ENCODE results near the gene NKAIN1. TPM values are rescaled to one million over a fixed set of nuclear protein-coding genes. Genes with fewer than 3 reads are reported as not detected.
"Not testable (repeated sequence)": the region's sequence is repeated elsewhere in the genome, so short reads cannot be mapped to it uniquely, and the experiment has no call there.

NKAIN1 gene
- polyA plus RNA-seq, 1 donor from 2014 or later = 33.4 TPM

- H3K9me3 ChIP-seq (ENCODE audit: low read length) = no peaks in the 10 kb centered on the region
- no peaks in the 10 kb centered on the region for H3K36me3 ChIP-seq (ENCODE audit: insufficient read depth, low read length)
- TF ChIP-seq POLR2AphosphoS5 (IDR thresholded peaks at IDR 0.05) (no peak), TAF1 (IDR thresholded peaks at IDR 0.05; ENCODE audit: low read depth) (no peak), MXI1 (conservative IDR thresholded peaks at IDR 0.05; ENCODE audit: poor library complexity, severe bottlenecking) (no peak), EZH2 (IDR thresholded peaks at IDR 0.05; ENCODE audit: borderline replicate concordance, insufficient read depth, low read length, poor library complexity, severe bottlenecking) (no peak), REST (IDR thresholded peaks at IDR 0.05; ENCODE audit: borderline replicate concordance) (no peak), SMC3 (conservative IDR thresholded peaks at IDR 0.05; ENCODE audit: poor library complexity) (no peak), RAD21 (conservative IDR thresholded peaks at IDR 0.05) (no peak), EP300 (conservative IDR thresholded peaks at IDR 0.05; ENCODE audit: poor library complexity, severe bottlenecking) (no peak)
- TF ChIP-seq, protein P1, sequence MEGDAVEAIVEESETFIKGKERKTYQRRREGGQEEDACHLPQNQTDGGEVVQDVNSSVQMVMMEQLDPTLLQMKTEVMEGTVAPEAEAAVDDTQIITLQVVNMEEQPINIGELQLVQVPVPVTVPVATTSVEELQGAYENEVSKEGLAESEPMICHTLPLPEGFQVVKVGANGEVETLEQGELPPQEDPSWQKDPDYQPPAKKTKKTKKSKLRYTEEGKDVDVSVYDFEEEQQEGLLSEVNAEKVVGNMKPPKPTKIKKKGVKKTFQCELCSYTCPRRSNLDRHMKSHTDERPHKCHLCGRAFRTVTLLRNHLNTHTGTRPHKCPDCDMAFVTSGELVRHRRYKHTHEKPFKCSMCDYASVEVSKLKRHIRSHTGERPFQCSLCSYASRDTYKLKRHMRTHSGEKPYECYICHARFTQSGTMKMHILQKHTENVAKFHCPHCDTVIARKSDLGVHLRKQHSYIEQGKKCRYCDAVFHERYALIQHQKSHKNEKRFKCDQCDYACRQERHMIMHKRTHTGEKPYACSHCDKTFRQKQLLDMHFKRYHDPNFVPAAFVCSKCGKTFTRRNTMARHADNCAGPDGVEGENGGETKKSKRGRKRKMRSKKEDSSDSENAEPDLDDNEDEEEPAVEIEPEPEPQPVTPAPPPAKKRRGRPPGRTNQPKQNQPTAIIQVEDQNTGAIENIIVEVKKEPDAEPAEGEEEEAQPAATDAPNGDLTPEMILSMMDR (IDR thresholded peaks at IDR 0.05; ENCODE audit: poor library complexity, severe bottlenecking) = no peak
Measured at GRCh38 chr1:31263408-31263807, 23.7 kb upstream of the NKAIN1 start.

DNA sequence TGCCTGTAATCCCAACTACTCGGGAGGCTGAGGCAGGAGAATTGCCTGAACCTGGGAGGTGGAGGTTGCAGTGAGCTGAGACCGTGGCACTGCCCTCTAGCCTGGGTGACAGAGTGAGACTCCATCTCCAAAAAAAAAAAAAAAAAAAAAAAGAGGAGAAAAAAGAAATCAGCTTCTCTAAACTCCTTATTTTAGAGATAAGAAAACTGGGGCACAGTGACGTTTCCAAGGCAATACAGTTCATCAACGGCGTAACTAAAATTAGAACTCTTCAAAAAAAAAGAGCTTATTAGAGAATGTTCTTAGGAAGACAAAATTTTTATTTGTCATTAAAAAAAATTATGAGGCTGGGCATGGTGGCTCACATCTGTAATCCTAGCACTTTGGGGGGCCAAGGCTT lies 22.7 kb upstream of the NKAIN1 start:
- not testable (repeated sequence) for H2AFZ ChIP-seq (ENCODE audit: low read depth, low read length); H3K9me3 ChIP-seq (ENCODE audit: low read length); H3K9me2 ChIP-seq (ENCODE audit: insufficient read depth, low read length); H3K4me3 ChIP-seq (ENCODE audit: low read length); H3K9ac ChIP-seq (ENCODE audit: low read length); H3K4me2 ChIP-seq (ENCODE audit: low read length); H4K20me1 ChIP-seq (ENCODE audit: insufficient read depth); H3K79me2 ChIP-seq (replicated peaks; ENCODE audit: insufficient read depth, low read length); H3K27me3 ChIP-seq (ENCODE audit: insufficient read depth, low read depth, low read length); H3K27ac ChIP-seq (ENCODE audit: low read length); H3F3A ChIP-seq (ENCODE audit: insufficient read depth, low read length, poor library complexity, severe bottlenecking); H3K36me3 ChIP-seq (ENCODE audit: insufficient read depth, low read length)

More at GRCh38 chr1:31263408-31263807, 23.7 kb upstream of the NKAIN1 start:
- Histone ChIP-seq H3K9ac (ENCODE audit: low read length) (no peak overlapping the region), H3K79me2 (replicated peaks; ENCODE audit: insufficient read depth, low read length) (no peaks in the 10 kb centered on the region), H4K20me1 (ENCODE audit: insufficient read depth) (no peaks in the 10 kb centered on the region), H3K27ac (ENCODE audit: low read length) (no peak overlapping the region), H3K4me2 (ENCODE audit: low read length) (no peak overlapping the region), H3F3A (ENCODE audit: insufficient read depth, low read length, poor library complexity, severe bottlenecking) (no peaks in the 10 kb centered on the region), H2AFZ (ENCODE audit: low read depth, low read length) (no peak overlapping the region), H3K27me3 (ENCODE audit: insufficient read depth, low read depth, low read length) (no peaks in the 10 kb centered on the region), H3K9me2 (ENCODE audit: insufficient read depth, low read length) (no peaks in the 10 kb centered on the region), H3K4me3 (ENCODE audit: low read length) (no peak overlapping the region)

GRCh38 chr1:31261916-31262315 lies 22.2 kb upstream of the NKAIN1 start:
- H3F3A ChIP-seq (ENCODE audit: insufficient read depth, low read length, poor library complexity, severe bottlenecking) = no peaks in the 10 kb centered on the region
- no peaks in the 10 kb centered on the region for H3K27me3 ChIP-seq (ENCODE audit: insufficient read depth, low read depth, low read length)
- H2AFZ ChIP-seq (ENCODE audit: low read depth, low read length) = no peak overlapping the region
- H3K79me2 ChIP-seq (replicated peaks; ENCODE audit: insufficient read depth, low read length) = no peaks in the 10 kb centered on the region
- TF ChIP-seq MXI1 (conservative IDR thresholded peaks at IDR 0.05; ENCODE audit: poor library complexity, severe bottlenecking) (no peak), EZH2 (IDR thresholded peaks at IDR 0.05; ENCODE audit: borderline replicate concordance, insufficient read depth, low read length, poor library complexity, severe bottlenecking) (no peak), EP300 (conservative IDR thresholded peaks at IDR 0.05; ENCODE audit: poor library complexity, severe bottlenecking) (no peak), SMC3 (conservative IDR thresholded peaks at IDR 0.05; ENCODE audit: poor library complexity) (no peak), TAF1 (IDR thresholded peaks at IDR 0.05; ENCODE audit: low read depth) (no peak), RAD21 (conservative IDR thresholded peaks at IDR 0.05) (no peak), REST (IDR thresholded peaks at IDR 0.05; ENCODE audit: borderline replicate concordance) (no peak), POLR2AphosphoS5 (IDR thresholded peaks at IDR 0.05) (no peak)
- TF ChIP-seq, protein P1 (IDR thresholded peaks at IDR 0.05; ENCODE audit: poor library complexity, severe bottlenecking) = no peak
- H4K20me1 ChIP-seq (ENCODE audit: insufficient read depth) = no peaks in the 10 kb centered on the region
- H3K9me2 ChIP-seq (ENCODE audit: insufficient read depth, low read length) = no peaks in the 10 kb centered on the region
- no peaks in the 10 kb centered on the region for H3K36me3 ChIP-seq (ENCODE audit: insufficient read depth, low read length)
- H3K4me2 ChIP-seq (ENCODE audit: low read length) = no peak overlapping the region
- no peaks in the 10 kb centered on the region for H3K9me3 ChIP-seq (ENCODE audit: low read length)
- no peak overlapping the region for H3K9ac ChIP-seq (ENCODE audit: low read length)
- no peak overlapping the region for H3K27ac ChIP-seq (ENCODE audit: low read length)
- H3K4me3 ChIP-seq (ENCODE audit: low read length) = no peak overlapping the region

Measured in neural cell (in vitro differentiated cells).